Small intestine (tissue), 7 donors: ENCODE measurements around the gene BTN1A1. TPM values are rescaled to one million over a fixed set of nuclear protein-coding genes. Genes with fewer than 3 reads are reported as not detected.
A peak's percentile ranks its signal among the peaks of the same experiment; 100 is the strongest.

Source experiments
- DNase-seq, 2 donors: peaks; one replicate each; pipeline versions ENCODE4 v3.0.0 to v3.0.0-alpha.2; 2013
- FAIRE-seq: peaks from 2 replicates; lab custom pipeline; 2012; peaks lifted over from hg19 to GRCh38; lab: Jason Lieb, UNC
- H3K27ac ChIP-seq, 3 donors: one replicate each; pipeline ENCODE4 v1.5.1; 2013; ENCODE audit warnings: low read length in 2 of 3, mild to moderate bottlenecking in 2 of 3, control low read depth in 1 of 3, inconsistent platforms in 1 of 3, low read depth in 1 of 3, moderate library complexity in 1 of 3
- H3K27me3 ChIP-seq, 3 donors: one replicate each; pipeline ENCODE4 v1.6.1; 2013; ENCODE audit warnings: low read length in 3 of 3, inconsistent platforms in 1 of 3; ENCODE audit not compliant: control insufficient read depth in 3 of 3, insufficient read depth in 3 of 3
- H3K36me3 ChIP-seq, 3 donors: one replicate each; pipeline ENCODE4 v1.6.1; 2013; ENCODE audit warnings: low read length in 3 of 3, inconsistent platforms in 1 of 3, low read depth in 1 of 3, mild to moderate bottlenecking in 1 of 3, moderate library complexity in 1 of 3; ENCODE audit not compliant: control insufficient read depth in 3 of 3, insufficient read depth in 2 of 3
- H3K4me1 ChIP-seq, 3 donors: one replicate each; pipeline ENCODE4 v1.6.1; 2013; ENCODE audit warnings: low read length in 2 of 3, inconsistent platforms in 1 of 3, low read depth in 1 of 3, mild to moderate bottlenecking in 1 of 3, moderate library complexity in 1 of 3; ENCODE audit not compliant: control insufficient read depth in 3 of 3, insufficient read depth in 2 of 3
- H3K4me3 ChIP-seq, 3 donors: one replicate each; pipeline ENCODE4 v1.5.1; 2013; ENCODE audit warnings: low read length in 3 of 3, control low read depth in 1 of 3, inconsistent platforms in 1 of 3, low read depth in 1 of 3, mild to moderate bottlenecking in 1 of 3, moderate library complexity in 1 of 3
- H3K9me3 ChIP-seq, 2 donors: one replicate each; pipeline ENCODE4 v1.6.1; 2013; ENCODE audit warnings: low read depth in 1 of 2, low read length in 1 of 2; ENCODE audit not compliant: control insufficient read depth in 2 of 2, insufficient read depth in 1 of 2
- WGBS, 3 donors: extraction: QIAGEN DNeasy Blood & Tissue Kit; methylation state at CpG; one replicate each; pipeline ENCODE4 v1.1.7; 2013; 5-methylcytosine and 5-hydroxymethylcytosine counted together
- polyA plus RNA-seq, 4 donors: library from polyadenylated mRNA; stranded (reverse) in 3 of 4; unstranded in 1 of 4; fragments of 200-250 nt in 3 of 4; fragments of 120-200 nt in 1 of 4; gene quantifications; one replicate each; pipeline versions ENCODE4 v1.2.1 to v1.2.3, GENCODE V29; 2013
- donor health status: healthy with polysubstance abuse.
- donor health status: control.
- donor health status: control.
- donor health status: Bipolar disorder and iron deficiency.
- donor health status: healthy.

BTN1A1 gene
- polyA plus RNA-seq, 4 donors = 0.15 to 0.48 TPM; not detected in 2

- H3K4me3 ChIP-seq = peak overlapping the region; percentile 55 to 57 (median 56)
- FAIRE-seq (no peak), DNase-seq (no peak)
- H3K4me1 ChIP-seq = peaks cover 0 to 7% (median 4%) of the 10 kb centered on the region in 3 donors
- H3K27ac ChIP-seq = peak overlapping the region in 2 of 3 donors; percentile 54 to 61
- H3K9me3 ChIP-seq = no peaks in the 10 kb centered on the region
- H3K36me3 ChIP-seq = no peaks in the 10 kb centered on the region
- H3K27me3 ChIP-seq = no peaks in the 10 kb centered on the region
- WGBS, 3 donors = 0% methylated on average over 1 of the region's 1 CpG
Observed at GRCh38 chr6:26533532-26533931, 33.4 kb downstream of the BTN1A1 start.

GRCh38 chr6:26534681-26535465 is 34.8 kb downstream of the BTN1A1 start:
- FAIRE-seq = no peak
- Histone ChIP-seq H3K4me3 (no peak overlapping the region), H3K36me3 (no peaks in the 10 kb centered on the region), H3K27ac (peak overlapping the region in 1 of 3 donors; percentile 53), H3K4me1 (peaks cover 4 to 14% (median 4%) of the 10 kb centered on the region in 3 donors), H3K27me3 (no peaks in the 10 kb centered on the region), H3K9me3 (no peaks in the 10 kb centered on the region)
- peak in 1 of 2 donors; percentile 48 for DNase-seq
- WGBS, 3 donors = 37 to 65% (median 49%) methylated on average over 6 of the region's 6 CpGs

GRCh38 chr6:26536571-26537159 is 36.6 kb downstream of the BTN1A1 start:
- no peak for FAIRE-seq
- Histone ChIP-seq H3K4me3 (peak overlapping the region; percentile 33 to 97 (median 91)), H3K4me1 (peaks cover 4 to 14% (median 6%) of the 10 kb centered on the region in 3 donors), H3K27me3 (no peaks in the 10 kb centered on the region), H3K36me3 (peaks cover 0 to 2% (median 0%) of the 10 kb centered on the region in 3 donors), H3K27ac (peak overlapping the region; percentile 85 to 98 (median 95)), H3K9me3 (no peaks in the 10 kb centered on the region)
- DNase-seq = peak in 1 of 2 donors; percentile 60
- 6 to 11% (median 8%) methylated on average over 12 of the region's 12 CpGs for WGBS, 3 donors

- 0 to 1% (median 1%) methylated on average over 37 of the region's 37 CpGs for WGBS, 3 donors
- peaks cover 0 to 2% (median 0%) of the 10 kb centered on the region in 3 donors for H3K36me3 ChIP-seq
- no peak for FAIRE-seq
- H3K4me3 ChIP-seq = peak overlapping the region; percentile 33 to 97 (median 91)
- H3K9me3 ChIP-seq = no peaks in the 10 kb centered on the region
- H3K4me1 ChIP-seq = peaks cover 4 to 14% (median 6%) of the 10 kb centered on the region in 3 donors
- no peaks in the 10 kb centered on the region for H3K27me3 ChIP-seq
- H3K27ac ChIP-seq = peak overlapping the region; percentile 85 to 98 (median 95)
- peak; percentile 90 to 96 for DNase-seq
Observed at GRCh38 chr6:26537160-26537845, 37.2 kb downstream of the BTN1A1 start.

GRCh38 chr6:26537846-26538571 is 37.9 kb downstream of the BTN1A1 start, which contains the start of gene HMGN4:
Gene HMGN4, plus strand, starts transcription at chr6:26538366. Its CDS starts 6,841 bp downstream, at chr6:26545207.
- H3K27ac ChIP-seq = peak within 1 kb of the TSS; percentile 85 to 98 (median 95)
- H3K9me3 ChIP-seq = no peaks in the 10 kb centered on the region
- 0% methylated on average over 49 of the region's 49 CpGs for WGBS, 3 donors
- no peak for FAIRE-seq
- peaks cover 0 to 3% (median 2%) of the 10 kb centered on the region in 3 donors for H3K36me3 ChIP-seq
- peaks cover 4 to 14% (median 6%) of the 10 kb centered on the region in 3 donors for H3K4me1 ChIP-seq
- DNase-seq = peak; percentile 86 to 94
- no peaks in the 10 kb centered on the region for H3K27me3 ChIP-seq
- peak within 1 kb of the TSS; percentile 91 to 97 (median 93) for H3K4me3 ChIP-seq

- WGBS, 3 donors = 0 to 1% (median 1%) methylated on average over 15 of the region's 15 CpGs
- DNase-seq (peak in 1 of 2 donors; percentile 29), FAIRE-seq (no peak)
- peak overlapping the region; percentile 91 to 97 (median 93) for H3K4me3 ChIP-seq
- no peaks in the 10 kb centered on the region for H3K9me3 ChIP-seq
- peak overlapping the region; percentile 85 to 98 (median 95) for H3K27ac ChIP-seq
- peaks cover 0 to 3% (median 2%) of the 10 kb centered on the region in 3 donors for H3K36me3 ChIP-seq
- peaks cover 4 to 14% (median 6%) of the 10 kb centered on the region in 3 donors for H3K4me1 ChIP-seq
- H3K27me3 ChIP-seq = no peaks in the 10 kb centered on the region
Observed at GRCh38 chr6:26538572-26538902, 38.4 kb downstream of the BTN1A1 start.

- peak overlapping the region in 2 of 3 donors; percentile 95 to 98 for H3K27ac ChIP-seq
- peaks cover 4 to 14% (median 6%) of the 10 kb centered on the region in 3 donors for H3K4me1 ChIP-seq
- peak overlapping the region; percentile 91 to 97 (median 93) for H3K4me3 ChIP-seq
Observed at GRCh38 chr6:26539071-26539615, 39.0 kb downstream of the BTN1A1 start.

More at GRCh38 chr6:26539071-26539615, 39.0 kb downstream of the BTN1A1 start:
- H3K27me3 ChIP-seq = no peaks in the 10 kb centered on the region
- no peak for DNase-seq
- no peaks in the 10 kb centered on the region for H3K9me3 ChIP-seq
- no peak for FAIRE-seq
- 67 to 69% (median 69%) methylated on average over 16 of the region's 16 CpGs for WGBS, 3 donors
- H3K36me3 ChIP-seq = peaks cover 0 to 3% (median 2%) of the 10 kb centered on the region in 3 donors
